ENCODE data around the gene ATP13A1.
A peak's percentile ranks its signal among the peaks of the same experiment; 100 is the strongest.
"Not testable (repeated sequence)": the region's sequence is repeated elsewhere in the genome, so short reads cannot be mapped to it uniquely, and the experiment has no call there.

ATP13A1 gene

GRCh38 chr19:19619181-19619848 lies 44.2 kb downstream of the ATP13A1 start:
- no peak for DNase-seq (ENCODE audit: low spot score)

- DNase-seq (ENCODE audit: low spot score) = peak; percentile 96
Observed at GRCh38 chr19:19618219-19619051, 45.0 kb downstream of the ATP13A1 start, which contains the start of gene PBX4. TSS of gene PBX4 (minus strand) at chr19:19618687. CDS start at chr19:19618629, 58 bp downstream.

GRCh38 chr19:19615086-19615485 lies 48.4 kb downstream of the ATP13A1 start:
- no peak for DNase-seq (ENCODE audit: low spot score)

- no peak for DNase-seq (ENCODE audit: low spot score)
Observed at GRCh38 chr19:19613506-19613905, 50.0 kb downstream of the ATP13A1 start.

GRCh38 chr19:19610376-19611202 lies 52.9 kb downstream of the ATP13A1 start:
- no peak for DNase-seq (ENCODE audit: low spot score)

GRCh38 chr19:19606686-19607085 lies 56.8 kb downstream of the ATP13A1 start:
- DNase-seq (ENCODE audit: low spot score) = not testable (repeated sequence)

- DNase-seq (ENCODE audit: low spot score) = no peak
Observed at GRCh38 chr19:19606021-19606420, 57.5 kb downstream of the ATP13A1 start.

GRCh38 chr19:19602713-19603324 lies 60.7 kb downstream of the ATP13A1 start:
- no peak for DNase-seq (ENCODE audit: low spot score)

- no peak for DNase-seq (ENCODE audit: low spot score)
Observed at GRCh38 chr19:19602136-19602712, 61.3 kb downstream of the ATP13A1 start.

GRCh38 chr19:19600793-19601330 lies 62.6 kb downstream of the ATP13A1 start:
- DNase-seq (ENCODE audit: low spot score) = no peak

GRCh38 chr19:19598728-19599451 lies 64.6 kb downstream of the ATP13A1 start:
- not testable (repeated sequence) for DNase-seq (ENCODE audit: low spot score)

- no peak for DNase-seq (ENCODE audit: low spot score)
Observed at GRCh38 chr19:19597809-19598306, 65.6 kb downstream of the ATP13A1 start.
